Measurements from ENCODE around the gene L3MBTL4.
"Not testable (repeated sequence)": the region's sequence is repeated elsewhere in the genome, so short reads cannot be mapped to it uniquely, and the experiment has no call there.

L3MBTL4 gene

DNA sequence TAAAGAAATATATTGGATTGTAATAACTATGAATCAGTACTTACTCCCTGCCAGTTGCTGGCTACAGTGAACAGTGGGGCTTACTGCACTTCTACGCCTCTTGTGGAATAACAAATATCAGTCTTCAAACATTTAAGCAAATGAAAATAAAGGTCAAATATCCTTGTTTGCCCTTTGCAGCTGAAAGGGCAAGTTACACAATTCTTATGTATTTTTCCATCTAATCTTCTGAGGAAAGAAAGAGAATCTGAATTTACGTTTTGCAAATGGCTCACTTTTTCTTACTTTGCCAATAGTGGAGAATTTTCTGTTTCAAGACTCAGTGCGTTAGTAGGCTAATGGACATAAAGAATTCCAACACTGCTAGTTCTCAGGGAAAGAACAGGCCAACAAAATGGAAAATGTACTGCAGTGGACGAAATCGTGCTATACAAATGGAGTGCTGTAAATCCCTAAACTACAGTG lies 362.2 kb downstream of the L3MBTL4 start:
- TF ChIP-seq, protein P1, sequence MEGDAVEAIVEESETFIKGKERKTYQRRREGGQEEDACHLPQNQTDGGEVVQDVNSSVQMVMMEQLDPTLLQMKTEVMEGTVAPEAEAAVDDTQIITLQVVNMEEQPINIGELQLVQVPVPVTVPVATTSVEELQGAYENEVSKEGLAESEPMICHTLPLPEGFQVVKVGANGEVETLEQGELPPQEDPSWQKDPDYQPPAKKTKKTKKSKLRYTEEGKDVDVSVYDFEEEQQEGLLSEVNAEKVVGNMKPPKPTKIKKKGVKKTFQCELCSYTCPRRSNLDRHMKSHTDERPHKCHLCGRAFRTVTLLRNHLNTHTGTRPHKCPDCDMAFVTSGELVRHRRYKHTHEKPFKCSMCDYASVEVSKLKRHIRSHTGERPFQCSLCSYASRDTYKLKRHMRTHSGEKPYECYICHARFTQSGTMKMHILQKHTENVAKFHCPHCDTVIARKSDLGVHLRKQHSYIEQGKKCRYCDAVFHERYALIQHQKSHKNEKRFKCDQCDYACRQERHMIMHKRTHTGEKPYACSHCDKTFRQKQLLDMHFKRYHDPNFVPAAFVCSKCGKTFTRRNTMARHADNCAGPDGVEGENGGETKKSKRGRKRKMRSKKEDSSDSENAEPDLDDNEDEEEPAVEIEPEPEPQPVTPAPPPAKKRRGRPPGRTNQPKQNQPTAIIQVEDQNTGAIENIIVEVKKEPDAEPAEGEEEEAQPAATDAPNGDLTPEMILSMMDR (IDR thresholded peaks at IDR 0.05; ENCODE audit: extremely low read depth, missing control alignments), result no peak
- DNase-seq (ENCODE audit: low spot score), result no peak

DNA sequence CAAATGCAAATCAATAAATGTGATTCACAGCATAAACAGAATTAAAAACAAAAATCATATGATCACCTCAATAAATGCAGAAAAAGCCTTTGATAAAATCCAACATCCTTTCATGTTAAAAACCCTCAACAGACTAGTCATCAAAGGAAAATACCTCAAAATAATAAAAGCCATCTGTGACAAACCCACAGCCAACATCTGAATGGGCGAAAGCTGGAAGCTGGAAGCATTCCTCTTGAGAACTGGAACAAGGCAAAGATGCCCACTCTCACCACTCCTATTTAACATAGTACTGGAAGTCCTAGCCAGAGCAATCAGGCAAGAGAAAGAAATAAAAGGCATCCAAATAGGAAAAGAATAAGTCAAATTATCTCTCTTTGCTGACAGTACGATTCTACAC lies 367.1 kb downstream of the L3MBTL4 start:
- not testable (repeated sequence) for DNase-seq (ENCODE audit: low spot score)

DNA sequence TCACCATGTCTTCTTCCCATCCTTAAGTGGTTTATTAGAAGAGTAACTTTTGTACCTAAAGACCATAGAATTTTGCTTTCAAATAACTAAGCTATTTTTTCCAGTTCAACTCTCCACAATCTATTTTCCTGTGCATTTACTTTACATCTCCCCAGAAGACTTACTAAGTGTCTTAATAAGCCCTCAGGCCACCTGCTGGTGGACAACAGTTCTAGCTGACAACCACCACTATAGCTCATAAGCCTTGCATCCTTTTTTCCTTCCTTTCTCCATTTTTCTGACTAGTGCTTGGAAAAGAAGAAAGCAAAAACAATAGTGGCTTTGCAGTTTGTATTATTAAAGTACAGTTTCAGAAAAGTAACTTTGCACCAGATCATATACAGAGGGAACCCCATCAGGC lies 369.9 kb downstream of the L3MBTL4 start:
- TF ChIP-seq, protein P1 (IDR thresholded peaks at IDR 0.05; ENCODE audit: extremely low read depth, missing control alignments), result no peak

DNA sequence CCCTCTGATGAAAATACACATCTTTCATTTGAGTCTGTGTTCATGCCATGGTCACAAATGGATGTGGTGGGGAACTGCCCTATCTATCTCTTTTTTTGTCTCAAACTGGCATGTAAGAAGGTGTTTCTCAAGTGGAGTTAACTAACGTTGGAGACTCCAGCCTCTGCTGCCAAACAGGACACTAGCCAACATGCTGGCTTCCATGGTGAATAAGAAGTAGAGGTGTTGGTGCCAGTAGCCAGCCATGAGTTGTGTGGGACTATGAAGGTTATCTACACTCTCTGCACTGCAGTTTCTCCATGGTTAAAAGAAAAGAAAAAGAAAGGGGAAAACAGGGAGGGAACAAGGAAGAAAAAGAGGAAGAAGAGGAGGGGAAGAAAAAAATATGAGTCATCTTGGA lies 370.4 kb downstream of the L3MBTL4 start:
- no peak for DNase-seq (ENCODE audit: low spot score)
- TF ChIP-seq, protein P1 (IDR thresholded peaks at IDR 0.05; ENCODE audit: extremely low read depth, missing control alignments), result no peak

More for the DNA sequence above, 369.9 kb downstream of the L3MBTL4 start:
- DNase-seq (ENCODE audit: low spot score), result no peak

DNA sequence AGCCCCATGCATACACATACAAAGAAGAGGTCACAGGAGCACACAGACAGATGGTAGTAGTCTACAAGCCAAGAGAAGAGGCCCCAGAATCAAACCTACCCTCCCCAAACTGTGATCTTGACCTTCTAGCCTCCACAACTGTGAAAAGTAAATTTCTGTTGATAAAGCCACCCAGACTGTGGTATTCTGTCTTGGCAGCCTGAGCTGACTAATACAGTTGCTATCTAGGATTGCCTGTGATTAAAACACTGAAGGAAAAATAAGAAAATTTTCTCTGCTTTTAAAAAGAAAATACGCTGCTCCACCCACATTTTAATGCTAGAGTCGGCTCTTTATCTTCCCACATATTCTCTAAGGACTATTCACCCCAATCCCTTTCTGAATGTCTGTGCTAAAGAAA lies 375.7 kb downstream of the L3MBTL4 start:
- TF ChIP-seq, protein P1 (IDR thresholded peaks at IDR 0.05; ENCODE audit: extremely low read depth, missing control alignments), result no peak
- DNase-seq (ENCODE audit: low spot score), result no peak

DNA sequence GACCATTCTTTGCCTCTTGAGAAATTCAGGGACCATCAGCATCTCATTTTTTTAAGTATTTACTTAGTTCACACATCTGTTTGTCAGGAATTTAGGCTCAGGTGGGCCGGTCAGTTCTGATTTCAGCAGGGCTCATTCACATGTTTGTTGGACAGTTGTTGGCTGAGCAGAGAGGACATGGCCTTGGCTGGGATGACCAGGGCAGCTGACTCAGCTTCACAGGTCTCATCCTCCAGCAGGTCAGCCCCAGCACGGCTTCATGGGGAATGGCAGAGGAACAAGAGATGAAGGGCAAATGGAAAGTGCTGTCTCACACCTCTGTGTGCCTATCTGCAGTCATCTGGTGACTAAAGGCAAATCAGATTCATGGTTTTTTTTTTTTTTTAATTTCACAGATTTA lies 383.3 kb downstream of the L3MBTL4 start:
- TF ChIP-seq, protein P1 (IDR thresholded peaks at IDR 0.05; ENCODE audit: extremely low read depth, missing control alignments), result no peak
- no peak for DNase-seq (ENCODE audit: low spot score)

DNA sequence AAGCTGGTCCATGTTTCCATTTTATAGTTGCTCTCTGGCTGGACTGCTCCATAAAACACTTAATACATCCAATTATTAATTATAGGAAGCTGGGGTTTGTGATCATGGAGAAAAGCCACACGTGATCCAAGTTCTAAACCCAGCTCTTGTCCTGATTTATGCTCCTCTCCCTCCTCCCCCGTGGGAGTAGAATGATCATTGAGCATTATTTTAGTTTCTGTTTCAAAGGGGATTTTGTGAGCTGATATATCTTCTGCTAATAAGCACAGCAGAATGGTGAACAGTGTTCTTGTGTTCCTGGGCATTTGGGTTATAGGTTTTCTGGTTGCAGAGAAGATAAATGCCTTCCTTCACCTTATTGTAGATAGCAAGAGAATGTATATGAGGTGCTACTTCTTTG lies 383.7 kb downstream of the L3MBTL4 start:
- TF ChIP-seq, protein P1 (IDR thresholded peaks at IDR 0.05; ENCODE audit: extremely low read depth, missing control alignments), result no peak
- peak; percentile 18 for DNase-seq (ENCODE audit: low spot score)

DNA sequence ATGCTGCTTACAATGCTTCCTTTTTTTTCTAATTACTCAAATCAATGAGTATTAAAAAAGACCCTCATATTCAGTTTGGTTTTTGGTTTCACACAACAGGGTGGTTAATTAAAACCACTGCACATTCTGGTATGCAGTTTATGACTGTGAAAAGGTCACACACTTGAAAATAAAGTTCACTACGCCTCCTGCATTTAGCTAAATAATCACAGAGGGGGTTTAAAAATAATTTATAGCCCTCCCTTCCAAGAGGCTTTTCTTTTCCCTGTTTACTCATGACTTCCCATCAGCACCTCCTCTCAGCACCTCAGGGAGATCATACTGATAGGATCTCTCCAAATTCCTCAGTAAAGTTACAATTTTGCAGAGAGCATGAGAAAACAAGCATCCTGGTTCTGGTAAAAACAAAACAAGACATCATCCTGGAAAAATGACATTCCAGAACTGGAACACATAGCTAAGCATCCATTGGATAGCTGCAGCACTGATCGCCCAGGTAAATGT lies 389.9 kb downstream of the L3MBTL4 start:
- DNase-seq (ENCODE audit: low spot score), result no peak
- TF ChIP-seq, protein P1 (IDR thresholded peaks at IDR 0.05; ENCODE audit: extremely low read depth, missing control alignments), result no peak

Measured in GM20000 (cell line).